ENCODE results near the gene NACC2. TPM values are rescaled to one million over a fixed set of nuclear protein-coding genes. Genes with fewer than 3 reads are reported as not detected.
A peak's percentile ranks its signal among the peaks of the same experiment; 100 is the strongest.

The NACC2 gene
- total RNA-seq, 1 donor from 2014 or later: 34.0 TPM

DNA sequence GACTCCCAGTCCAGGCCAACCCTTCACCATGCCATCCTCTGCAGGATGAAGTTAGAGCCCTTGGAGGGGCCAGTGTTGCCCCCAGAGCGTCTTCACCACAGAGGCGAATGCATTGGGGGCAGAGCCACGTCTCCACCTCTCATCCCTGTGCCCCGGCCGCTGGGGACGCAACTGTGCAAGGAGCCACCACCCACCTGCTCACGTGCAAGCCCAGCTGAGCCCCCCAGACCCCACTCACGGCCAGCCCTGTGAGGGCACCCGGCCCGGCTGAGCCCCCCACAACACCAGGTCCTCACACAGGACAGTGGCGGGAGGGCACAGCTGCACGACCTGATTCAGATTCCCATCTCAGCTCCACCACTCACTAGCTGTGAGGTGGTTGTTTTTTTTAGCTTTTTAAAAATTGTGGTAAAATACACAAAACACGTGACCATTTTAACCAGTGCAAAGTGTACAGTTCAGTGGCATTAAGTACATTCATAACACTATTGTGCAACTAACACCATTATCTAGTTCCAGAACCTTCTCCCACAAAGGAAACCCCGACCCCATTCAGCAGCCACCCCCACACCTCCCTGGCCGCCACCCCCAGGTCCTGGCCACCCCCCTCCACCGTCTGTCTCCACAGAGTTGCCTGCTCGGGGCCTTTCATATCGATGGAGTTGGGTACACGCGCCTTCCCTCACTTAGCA is 100.4 kb downstream of the NACC2 start:
- H3K4me1 Mint-ChIP-seq (ENCODE audit: low read depth, unreplicated experiment): no peaks in the 10 kb centered on the region
- peaks cover 2% of the 10 kb centered on the region for H3K27me3 ChIP-seq (ENCODE audit: insufficient read depth, low read length)
- H3K27ac ChIP-seq (ENCODE audit: low read depth, low read length): no peak overlapping the region
- H3K4me1 ChIP-seq (ENCODE audit: insufficient read depth, low read length): peaks cover 14% of the 10 kb centered on the region
- FAIRE-seq: no peak
- H3K4me2 ChIP-seq (ENCODE audit: low read length): no peak overlapping the region
- no peaks in the 10 kb centered on the region for H3K27me3 Mint-ChIP-seq (ENCODE audit: low read depth, unreplicated experiment)
- no peaks in the 10 kb centered on the region for H3K9me3 ChIP-seq (ENCODE audit: insufficient read depth, low read depth, low read length)
- TF ChIP-seq, protein P1, sequence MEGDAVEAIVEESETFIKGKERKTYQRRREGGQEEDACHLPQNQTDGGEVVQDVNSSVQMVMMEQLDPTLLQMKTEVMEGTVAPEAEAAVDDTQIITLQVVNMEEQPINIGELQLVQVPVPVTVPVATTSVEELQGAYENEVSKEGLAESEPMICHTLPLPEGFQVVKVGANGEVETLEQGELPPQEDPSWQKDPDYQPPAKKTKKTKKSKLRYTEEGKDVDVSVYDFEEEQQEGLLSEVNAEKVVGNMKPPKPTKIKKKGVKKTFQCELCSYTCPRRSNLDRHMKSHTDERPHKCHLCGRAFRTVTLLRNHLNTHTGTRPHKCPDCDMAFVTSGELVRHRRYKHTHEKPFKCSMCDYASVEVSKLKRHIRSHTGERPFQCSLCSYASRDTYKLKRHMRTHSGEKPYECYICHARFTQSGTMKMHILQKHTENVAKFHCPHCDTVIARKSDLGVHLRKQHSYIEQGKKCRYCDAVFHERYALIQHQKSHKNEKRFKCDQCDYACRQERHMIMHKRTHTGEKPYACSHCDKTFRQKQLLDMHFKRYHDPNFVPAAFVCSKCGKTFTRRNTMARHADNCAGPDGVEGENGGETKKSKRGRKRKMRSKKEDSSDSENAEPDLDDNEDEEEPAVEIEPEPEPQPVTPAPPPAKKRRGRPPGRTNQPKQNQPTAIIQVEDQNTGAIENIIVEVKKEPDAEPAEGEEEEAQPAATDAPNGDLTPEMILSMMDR (IDR thresholded peaks at IDR 0.05; ENCODE audit: insufficient read depth, low read depth, low read length): no peak
- no peak for TF ChIP-seq EZH2 (IDR thresholded peaks at IDR 0.05; ENCODE audit: insufficient read depth, low read length)
- no peak overlapping the region for H3K27ac Mint-ChIP-seq (ENCODE audit: unreplicated experiment)
- no peaks in the 10 kb centered on the region for H3K79me2 ChIP-seq (ENCODE audit: insufficient read depth, low read length)
- no peak overlapping the region for H3K4me3 ChIP-seq (ENCODE audit: insufficient read depth, low read depth, low read length)
- no peak overlapping the region for H3K4me3 Mint-ChIP-seq (ENCODE audit: unreplicated experiment)
- no peaks in the 10 kb centered on the region for H4K20me1 ChIP-seq (ENCODE audit: insufficient read depth, low read length)
- H3K9me3 Mint-ChIP-seq (ENCODE audit: unreplicated experiment): no peaks in the 10 kb centered on the region
- no peak overlapping the region for H2AFZ ChIP-seq (ENCODE audit: low read depth, low read length)
- DNase-seq (ENCODE audit: low read depth): no peak
- no peaks in the 10 kb centered on the region for H3K36me3 ChIP-seq (ENCODE audit: insufficient read depth, low read length)
- H3K36me3 Mint-ChIP-seq (ENCODE audit: low read depth, unreplicated experiment): no peaks in the 10 kb centered on the region
- no peak overlapping the region for H3K9ac ChIP-seq (ENCODE audit: low read length)

DNA sequence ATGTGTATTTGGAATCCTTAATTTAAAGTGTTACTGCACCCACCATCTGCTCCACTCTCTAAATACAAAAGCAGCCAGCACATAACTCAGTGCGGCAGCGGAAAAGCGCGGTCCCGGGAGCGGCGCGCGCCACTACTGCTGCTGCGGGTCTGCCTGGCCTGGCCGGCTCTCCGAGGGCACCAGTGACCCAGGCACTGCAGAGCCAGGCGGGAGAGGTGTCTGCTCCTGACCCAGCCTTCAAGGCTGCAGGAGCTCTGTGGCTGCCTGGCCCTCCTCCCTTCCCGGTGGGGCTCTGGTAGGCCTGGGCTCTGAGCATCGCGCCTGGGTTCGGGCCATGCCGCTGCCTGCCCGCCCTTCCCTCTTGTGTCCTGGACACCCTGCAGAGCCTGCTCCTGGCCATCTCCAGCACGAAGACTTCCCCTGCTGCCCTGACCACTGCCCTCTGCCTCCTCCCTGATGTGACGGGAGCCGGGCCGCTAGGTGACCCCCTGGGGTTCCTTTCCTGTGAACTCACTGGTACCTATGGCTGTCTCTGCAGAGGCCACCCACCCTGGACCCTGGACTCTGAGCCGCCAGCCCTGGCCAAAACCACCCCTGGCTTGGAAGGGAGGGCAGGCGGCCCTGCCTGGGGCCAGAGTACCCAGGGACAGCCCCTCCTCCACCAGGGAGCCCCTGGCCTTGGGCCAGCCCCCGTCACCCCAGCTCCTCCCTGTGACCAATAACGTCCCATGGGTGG is 101.2 kb downstream of the NACC2 start:
- H3K9me3 Mint-ChIP-seq (ENCODE audit: unreplicated experiment): no peaks in the 10 kb centered on the region
- no peak overlapping the region for H2AFZ ChIP-seq (ENCODE audit: low read depth, low read length)
- H3K36me3 ChIP-seq (ENCODE audit: insufficient read depth, low read length): no peaks in the 10 kb centered on the region
- no peak overlapping the region for H3K27ac ChIP-seq (ENCODE audit: low read depth, low read length)
- H3K9me3 ChIP-seq (ENCODE audit: insufficient read depth, low read depth, low read length): no peaks in the 10 kb centered on the region
- H3K4me3 ChIP-seq (ENCODE audit: insufficient read depth, low read depth, low read length): no peak overlapping the region
- no peak overlapping the region for H3K9ac ChIP-seq (ENCODE audit: low read length)
- no peak for FAIRE-seq
- DNase-seq (ENCODE audit: low read depth): no peak
- H3K27me3 Mint-ChIP-seq (ENCODE audit: low read depth, unreplicated experiment): no peaks in the 10 kb centered on the region
- peaks cover 2% of the 10 kb centered on the region for H3K27me3 ChIP-seq (ENCODE audit: insufficient read depth, low read length)
- H3K27ac Mint-ChIP-seq (ENCODE audit: unreplicated experiment): no peak overlapping the region
- H3K4me2 ChIP-seq (ENCODE audit: low read length): no peak overlapping the region
- no peaks in the 10 kb centered on the region for H4K20me1 ChIP-seq (ENCODE audit: insufficient read depth, low read length)
- no peaks in the 10 kb centered on the region for H3K79me2 ChIP-seq (ENCODE audit: insufficient read depth, low read length)
- TF ChIP-seq, protein P1 (IDR thresholded peaks at IDR 0.05; ENCODE audit: insufficient read depth, low read depth, low read length): no peak
- TF ChIP-seq EZH2 (IDR thresholded peaks at IDR 0.05; ENCODE audit: insufficient read depth, low read length): no peak
- H3K36me3 Mint-ChIP-seq (ENCODE audit: low read depth, unreplicated experiment): no peaks in the 10 kb centered on the region
- H3K4me1 Mint-ChIP-seq (ENCODE audit: low read depth, unreplicated experiment): no peaks in the 10 kb centered on the region
- no peak overlapping the region for H3K4me3 Mint-ChIP-seq (ENCODE audit: unreplicated experiment)
- peaks cover 14% of the 10 kb centered on the region for H3K4me1 ChIP-seq (ENCODE audit: insufficient read depth, low read length)

DNA sequence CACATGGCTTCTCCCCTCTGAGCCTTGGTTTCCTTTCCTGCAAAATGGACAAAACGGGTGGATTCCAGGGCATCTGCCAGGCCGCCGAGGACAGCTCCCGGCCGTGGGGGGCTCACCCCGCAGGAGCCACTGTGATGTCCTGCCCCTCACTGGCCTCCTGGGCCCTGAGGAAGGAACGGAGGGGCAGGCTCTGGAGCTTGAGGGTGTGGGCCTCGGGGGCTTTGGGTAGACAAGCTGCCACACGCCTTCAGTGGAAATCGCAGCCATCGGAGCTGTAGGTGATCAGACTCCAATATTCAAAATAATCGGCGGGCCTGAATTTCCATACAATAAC is 101.7 kb downstream of the NACC2 start:
- Histone ChIP-seq H3K27me3 (ENCODE audit: insufficient read depth, low read length) (peaks cover 2% of the 10 kb centered on the region), H3K4me2 (ENCODE audit: low read length) (peak overlapping the region; percentile 81), H3K36me3 (ENCODE audit: insufficient read depth, low read length) (no peaks in the 10 kb centered on the region), H2AFZ (ENCODE audit: low read depth, low read length) (peak overlapping the region; percentile 72), H3K4me3 (ENCODE audit: insufficient read depth, low read depth, low read length) (no peak overlapping the region), H3K9me3 (ENCODE audit: insufficient read depth, low read depth, low read length) (no peaks in the 10 kb centered on the region), H3K79me2 (ENCODE audit: insufficient read depth, low read length) (no peaks in the 10 kb centered on the region), H3K9ac (ENCODE audit: low read length) (peak overlapping the region; percentile 56), H3K4me1 (ENCODE audit: insufficient read depth, low read length) (peaks cover 14% of the 10 kb centered on the region), H4K20me1 (ENCODE audit: insufficient read depth, low read length) (no peaks in the 10 kb centered on the region), H3K27ac (ENCODE audit: low read depth, low read length) (no peak overlapping the region)
- FAIRE-seq (no peak), DNase-seq (ENCODE audit: low read depth) (no peak)
- no peak overlapping the region for H3K27ac Mint-ChIP-seq (ENCODE audit: unreplicated experiment)
- no peak overlapping the region for H3K4me3 Mint-ChIP-seq (ENCODE audit: unreplicated experiment)
- H3K4me1 Mint-ChIP-seq (ENCODE audit: low read depth, unreplicated experiment): no peaks in the 10 kb centered on the region
- no peaks in the 10 kb centered on the region for H3K36me3 Mint-ChIP-seq (ENCODE audit: low read depth, unreplicated experiment)
- H3K9me3 Mint-ChIP-seq (ENCODE audit: unreplicated experiment): no peaks in the 10 kb centered on the region
- no peaks in the 10 kb centered on the region for H3K27me3 Mint-ChIP-seq (ENCODE audit: low read depth, unreplicated experiment)
- no peak for TF ChIP-seq EZH2 (IDR thresholded peaks at IDR 0.05; ENCODE audit: insufficient read depth, low read length)
- TF ChIP-seq, protein P1 (IDR thresholded peaks at IDR 0.05; ENCODE audit: insufficient read depth, low read depth, low read length): no peak

All from astrocyte (in vitro differentiated cells and primary cell).